GM12891 (cell line): ENCODE measurements around the gene VPS18.

Experiments used
- PAX5 ChIP-seq: IDR thresholded peaks from 2 replicates; pipeline ENCODE4 v1.6.1; 2011; ENCODE audit warnings: low read length, moderate library complexity, mild to moderate bottlenecking; ENCODE audit not compliant: insufficient read depth, severe bottlenecking
- POLR2A ChIP-seq: IDR thresholded peaks from 2 replicates; pipeline ENCODE4 v1.6.1; 2011; ENCODE audit warnings: low read depth, low read length, control low read depth
- POLR2AphosphoS5 ChIP-seq: IDR thresholded peaks from 2 replicates; pipeline ENCODE4 v1.6.1; 2011; ENCODE audit warnings: low read depth, low read length, control low read depth
- POU2F2 ChIP-seq: IDR thresholded peaks from 2 replicates; pipeline ENCODE4 v1.6.1; 2011; ENCODE audit warnings: low read depth, mild to moderate bottlenecking, control low read depth, low read length, moderate library complexity
- SPI1 ChIP-seq: IDR thresholded peaks from 2 replicates; pipeline ENCODE4 v1.6.1; 2011; ENCODE audit warnings: low read depth, low read length, control low read depth
- TAF1 ChIP-seq: IDR thresholded peaks from 2 replicates; pipeline ENCODE4 v1.6.1; 2011; ENCODE audit warnings: low read depth, low read length, control low read depth

DNA sequence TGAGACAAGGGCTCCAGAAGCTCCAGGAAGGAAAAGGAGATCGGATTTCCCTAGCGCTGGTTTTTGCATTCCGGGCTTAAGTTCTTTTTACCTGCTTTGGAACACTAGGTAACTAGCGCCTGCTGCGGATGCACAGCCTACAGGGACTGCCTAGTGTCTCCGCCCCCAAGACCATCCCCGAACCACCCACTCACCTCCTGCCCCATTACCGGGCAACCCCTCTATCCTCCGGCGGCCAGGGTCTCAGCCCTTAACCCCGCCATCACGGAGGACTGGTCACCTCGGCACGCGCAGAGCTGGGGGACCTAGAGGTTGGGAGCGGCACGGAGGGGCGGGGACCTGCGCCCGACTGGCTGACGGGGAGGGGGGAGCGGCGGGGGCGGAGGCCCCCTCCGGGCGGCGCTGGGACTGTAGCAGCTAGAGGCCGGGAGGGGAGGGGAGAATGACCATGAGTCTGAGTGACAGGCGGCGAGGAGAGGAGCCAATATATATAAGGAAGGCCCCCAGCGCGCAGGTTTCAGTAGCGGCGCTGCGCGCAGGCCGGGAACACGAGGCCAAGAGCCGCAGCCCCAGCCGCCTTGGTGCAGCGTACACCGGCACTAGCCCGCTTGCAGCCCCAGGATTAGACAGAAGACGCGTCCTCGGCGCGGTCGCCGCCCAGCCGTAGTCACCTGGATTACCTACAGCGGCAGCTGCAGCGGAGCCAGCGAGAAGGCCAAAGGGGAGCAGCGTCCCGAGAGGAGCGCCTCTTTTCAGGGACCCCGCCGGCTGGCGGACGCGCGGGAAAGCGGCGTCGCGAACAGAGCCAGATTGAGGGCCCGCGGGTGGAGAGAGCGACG lies 34.8 kb downstream of the VPS18 start, which contains the start of gene DLL4:
- TF ChIP-seq POLR2AphosphoS5 = no peak
- no peak for TF ChIP-seq SPI1
- no peak for TF ChIP-seq TAF1
- TF ChIP-seq POLR2A = no peak
- no peak for TF ChIP-seq POU2F2
- no peak for TF ChIP-seq PAX5
